HG03280 (cell line): ENCODE results near the gene TLR2.

Experiments
- ATAC-seq: cut with Tn5 transposase; IDR thresholded peaks from one replicate; pipeline ENCODE4 v1.9.1; 2021; ENCODE audit warnings: mild to moderate bottlenecking, moderate library complexity; ENCODE audit not compliant: unreplicated experiment

The TLR2 gene

DNA sequence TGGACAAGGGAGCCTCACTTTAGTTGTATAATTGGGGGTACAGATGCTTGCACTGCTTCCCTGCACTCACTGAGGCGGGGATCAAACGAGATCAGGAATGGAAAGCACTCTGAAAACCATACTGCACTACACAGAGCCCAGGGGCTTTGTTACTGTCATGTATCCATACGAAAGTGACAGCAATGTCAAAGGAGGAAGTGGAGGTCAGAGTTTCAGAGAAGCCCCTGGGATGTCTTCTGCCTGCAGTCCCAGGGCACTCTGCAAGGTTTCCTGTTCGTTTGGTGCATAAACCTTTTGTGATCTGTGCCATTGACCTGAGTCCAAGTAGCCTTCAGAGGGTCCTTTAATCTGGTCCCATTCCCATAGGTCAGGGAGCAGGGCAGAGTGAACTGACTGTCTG is 44.6 kb downstream of the TLR2 start:
- ATAC-seq, result no peak

DNA sequence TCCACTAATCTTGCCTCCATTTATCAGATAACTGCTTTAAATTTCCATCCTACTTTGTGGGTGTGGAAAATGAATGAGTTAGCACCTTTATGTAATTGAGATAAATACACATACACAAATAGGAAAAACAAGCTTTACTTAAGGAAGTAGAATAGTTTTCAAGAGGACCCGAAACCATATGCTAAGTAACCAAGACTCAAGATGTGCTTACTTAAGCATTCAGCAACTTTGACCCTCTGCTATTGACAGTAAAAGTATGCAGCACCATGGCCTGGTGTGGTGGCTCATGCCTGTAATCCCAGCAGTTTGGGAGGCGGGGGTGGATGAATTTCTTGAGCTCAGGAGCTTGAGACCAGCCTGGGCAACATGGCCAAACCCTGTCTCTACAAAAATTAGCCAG is 45.8 kb downstream of the TLR2 start:
- no peak for ATAC-seq

DNA sequence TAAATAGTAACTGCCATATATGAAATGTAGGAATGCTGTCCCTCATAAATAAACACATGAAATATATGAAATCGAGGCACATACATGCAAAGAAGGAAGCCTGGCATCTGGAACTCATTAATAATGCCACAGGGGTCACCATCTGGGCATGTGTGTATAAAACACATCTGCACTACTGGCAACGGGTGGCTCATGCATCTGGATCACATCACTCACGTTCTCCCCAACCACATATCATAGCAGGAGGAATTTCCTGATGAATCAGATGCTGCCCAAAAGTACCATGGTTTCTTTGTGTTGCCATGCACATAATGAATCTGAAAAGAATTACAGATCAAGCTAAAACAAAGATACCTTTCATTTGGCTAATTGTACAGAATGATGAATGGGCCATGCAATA is 47.2 kb downstream of the TLR2 start:
- no peak for ATAC-seq

DNA sequence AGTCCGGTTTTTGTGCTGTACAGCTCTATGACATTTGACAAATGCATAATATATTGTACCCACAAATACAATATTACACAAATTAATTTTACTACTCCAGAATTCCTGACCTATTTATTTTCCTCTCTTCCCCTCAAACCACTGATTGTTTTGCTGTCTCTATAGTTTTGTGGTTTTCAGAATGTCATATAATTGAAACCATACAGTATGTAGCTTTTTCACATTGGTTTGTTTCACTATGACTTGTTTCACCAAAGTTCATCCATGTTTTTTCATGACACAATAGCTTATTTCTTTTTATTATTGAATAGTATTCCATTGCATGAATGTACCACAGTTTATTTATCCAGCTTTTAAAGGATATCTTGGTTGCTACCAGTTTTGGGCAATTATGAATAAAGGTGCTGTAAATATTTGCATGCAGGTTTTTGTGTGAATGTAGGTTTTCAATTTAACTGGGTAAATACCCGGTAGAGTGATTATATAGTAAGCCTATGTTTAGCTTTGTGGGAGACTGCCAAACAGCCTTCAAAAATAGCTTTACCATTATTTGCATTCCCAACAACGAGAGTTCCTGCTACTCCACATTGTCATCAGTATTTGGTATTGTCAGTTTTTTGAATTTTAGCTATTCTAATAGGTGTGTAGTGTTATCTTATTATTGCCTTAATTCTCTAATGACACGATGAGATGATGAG is 49.8 kb downstream of the TLR2 start:
- ATAC-seq, result peak; percentile 75

DNA sequence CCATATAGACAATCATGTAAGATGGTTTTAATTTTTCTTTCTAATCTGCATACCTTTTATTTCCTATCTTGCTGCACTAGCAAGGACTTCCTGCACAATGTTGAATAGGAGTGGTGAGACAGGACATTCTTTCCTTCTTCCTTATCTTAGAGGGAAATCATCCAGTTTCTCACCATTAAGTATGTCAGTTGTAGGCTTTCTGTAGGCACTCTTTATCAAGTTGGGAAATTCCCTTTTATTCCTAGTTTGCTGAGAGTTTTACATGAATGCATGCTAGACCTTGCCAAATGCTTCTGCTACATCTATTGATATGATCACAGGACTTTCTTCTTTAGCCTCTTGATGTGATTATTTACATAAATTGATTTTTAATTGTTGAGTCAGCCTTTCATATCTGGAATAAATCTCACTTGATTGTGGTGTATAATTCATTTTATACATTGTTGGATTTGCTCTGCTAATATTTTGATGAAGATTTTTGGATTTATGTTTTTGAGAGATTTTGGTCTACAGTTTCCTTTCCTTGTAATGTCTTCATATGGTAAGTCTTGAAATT is 51.9 kb downstream of the TLR2 start:
- no peak for ATAC-seq

DNA sequence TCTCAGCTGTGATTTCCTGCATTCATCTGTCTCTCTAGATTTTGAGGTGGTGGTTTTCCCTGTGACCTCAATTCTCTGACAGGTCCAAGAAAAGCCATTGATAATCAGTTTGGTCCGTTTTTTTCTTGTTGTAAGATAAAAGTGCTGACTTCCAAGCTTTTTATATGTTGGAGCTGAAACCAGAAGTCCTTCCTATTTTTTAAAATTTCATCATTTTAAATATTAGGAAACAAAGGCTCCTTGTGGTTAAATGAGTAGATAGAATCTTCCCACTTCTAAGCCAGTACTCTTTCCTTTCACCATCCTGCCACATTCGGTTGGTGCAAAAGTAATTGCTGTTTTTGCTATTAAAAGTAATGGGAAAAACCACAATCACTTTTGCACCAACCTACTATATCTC is 57.5 kb downstream of the TLR2 start:
- no peak for ATAC-seq

DNA sequence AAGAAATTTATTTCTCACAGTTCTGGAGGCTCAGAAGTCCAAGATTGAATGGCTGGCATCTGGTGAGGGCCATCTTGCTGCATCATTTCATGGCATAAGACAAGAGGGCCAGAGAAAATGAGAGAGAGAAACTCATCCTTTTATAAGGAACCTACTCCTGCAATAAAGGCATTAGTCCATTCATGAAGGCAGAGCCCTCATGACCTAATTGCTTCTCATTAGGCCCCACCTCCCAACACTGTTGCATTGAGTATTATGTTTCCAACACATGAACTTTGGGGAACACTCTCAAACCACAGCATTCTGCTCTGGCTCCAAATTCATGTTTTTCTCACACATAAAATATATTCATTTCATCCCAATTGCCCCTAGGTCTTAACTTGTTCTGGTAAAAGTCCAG is 61.6 kb downstream of the TLR2 start:
- no peak for ATAC-seq

DNA sequence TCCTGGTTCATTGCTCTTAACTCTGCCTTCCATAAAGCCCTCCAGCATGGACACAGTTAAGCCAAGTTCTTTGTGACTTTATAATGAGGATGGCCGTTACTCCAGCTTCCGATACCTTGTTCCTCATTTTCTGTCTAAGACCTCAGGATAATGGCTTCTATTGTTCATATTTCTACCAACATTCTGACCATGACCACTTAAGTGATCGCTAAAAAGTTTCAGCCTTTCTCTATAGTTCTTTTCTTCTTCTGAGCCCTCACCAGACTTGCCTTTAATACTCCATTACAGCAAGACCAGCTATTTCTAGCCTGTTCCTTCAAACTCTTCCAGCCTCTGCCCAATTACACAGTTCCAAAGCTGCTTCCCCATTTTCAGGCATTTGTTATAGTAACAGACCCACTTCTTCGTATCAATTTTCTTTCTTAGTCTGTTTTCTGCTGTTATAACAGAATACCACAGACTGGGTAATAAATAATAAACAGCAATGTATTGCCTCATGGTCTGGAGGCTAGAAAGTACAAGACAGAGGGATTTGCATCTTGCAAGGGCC is 63.4 kb downstream of the TLR2 start:
- ATAC-seq, result no peak

DNA sequence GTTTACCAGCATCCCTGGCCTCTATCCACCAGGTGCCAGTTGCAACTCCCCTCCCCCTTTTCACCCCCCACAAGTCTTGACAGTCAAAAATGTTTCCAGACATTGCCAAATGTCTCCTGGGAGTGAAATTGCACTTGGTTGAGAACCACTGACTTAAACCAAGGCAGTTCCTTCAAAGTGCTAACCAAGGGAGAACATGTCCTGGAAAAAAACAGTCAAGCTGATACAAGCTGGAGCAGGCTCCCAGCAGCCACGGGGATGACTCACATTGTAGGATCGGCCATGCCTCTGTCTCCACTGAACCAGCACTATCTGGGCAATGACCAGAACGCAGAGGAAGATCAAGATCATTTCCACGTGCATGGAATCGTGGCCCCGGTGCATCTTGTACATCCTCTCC is 64.3 kb downstream of the TLR2 start:
- no peak for ATAC-seq

DNA sequence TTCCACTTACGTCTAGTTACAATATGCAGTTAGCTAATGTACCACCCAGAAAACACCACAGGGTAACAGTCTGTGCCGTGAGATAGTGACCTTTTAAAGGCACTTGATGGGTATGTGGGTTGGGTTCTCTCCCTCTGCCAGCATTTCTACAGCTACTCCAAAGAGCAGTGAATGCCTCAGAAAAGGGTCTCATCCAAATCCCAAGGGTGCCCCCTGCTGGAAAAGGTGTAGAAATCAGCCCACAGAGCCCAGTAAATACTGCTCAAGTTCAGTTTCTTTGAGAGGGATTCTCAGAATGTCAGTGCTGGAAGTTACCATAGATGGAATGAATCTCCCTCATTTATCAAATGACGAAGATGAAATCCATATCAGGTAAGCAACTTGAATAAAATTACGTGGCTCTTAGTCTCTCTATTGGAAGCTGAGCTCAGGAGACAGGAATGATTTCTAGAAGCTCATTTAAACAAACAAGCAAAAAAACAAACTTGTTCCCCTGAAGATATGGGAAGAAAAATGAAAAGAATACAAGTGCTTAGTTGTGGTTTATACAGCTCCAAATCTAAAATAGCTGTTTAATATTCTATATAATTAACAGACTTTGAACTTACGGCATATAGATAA is 66.2 kb downstream of the TLR2 start:
- peak; percentile 86 for ATAC-seq

DNA sequence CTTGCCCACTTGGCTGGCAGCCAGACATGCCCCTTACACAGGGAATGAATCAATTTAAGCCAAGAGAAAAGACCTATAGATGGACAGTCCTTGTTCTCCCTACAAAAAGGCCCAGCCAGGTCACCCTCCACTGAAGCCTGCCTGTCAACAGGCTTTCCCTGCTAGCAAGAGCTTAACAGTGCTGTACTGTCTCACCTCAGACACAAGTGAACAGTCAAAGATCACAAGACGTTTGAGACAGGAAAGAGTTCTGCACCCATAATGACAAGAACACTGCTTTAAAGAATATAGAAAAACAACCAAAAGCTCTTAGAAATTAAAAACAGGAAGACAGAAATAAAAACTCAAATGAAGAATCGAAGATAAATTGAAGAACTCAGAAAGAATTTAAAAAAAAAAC is 71.1 kb downstream of the TLR2 start:
- ATAC-seq, result no peak
